AG20443 (cell line): ENCODE results near the gene PEX14.

Experiments
- DNase-seq: peaks from one replicate; pipeline ENCODE4 v3.0.0; 2012; ENCODE audit warnings: low spot score, mixed read lengths

Gene PEX14

GRCh38 chr1:10665930-10666850 lies 191.4 kb downstream of the PEX14 start:
- no peak for DNase-seq

GRCh38 chr1:10667861-10668761 lies 193.4 kb downstream of the PEX14 start:
- no peak for DNase-seq

- DNase-seq = no peak
Measured at GRCh38 chr1:10669570-10669969, 194.8 kb downstream of the PEX14 start.

GRCh38 chr1:10670190-10670589 lies 195.4 kb downstream of the PEX14 start:
- DNase-seq = no peak

- DNase-seq = no peak
Measured at GRCh38 chr1:10671090-10671489, 196.3 kb downstream of the PEX14 start.

- no peak for DNase-seq
Measured at GRCh38 chr1:10671622-10672342, 197.0 kb downstream of the PEX14 start.

- no peak for DNase-seq
Measured at GRCh38 chr1:10672343-10673050, 197.7 kb downstream of the PEX14 start.

- DNase-seq = no peak
Measured at GRCh38 chr1:10673109-10673711, 198.5 kb downstream of the PEX14 start.

GRCh38 chr1:10674222-10674621 lies 199.5 kb downstream of the PEX14 start:
- no peak for DNase-seq

GRCh38 chr1:10674700-10675609 lies 200.2 kb downstream of the PEX14 start:
- no peak for DNase-seq

GRCh38 chr1:10675813-10676212 lies 201.1 kb downstream of the PEX14 start:
- DNase-seq = no peak

GRCh38 chr1:10676963-10677362 lies 202.2 kb downstream of the PEX14 start:
- DNase-seq = no peak

- DNase-seq = no peak
Measured at GRCh38 chr1:10677491-10678391, 203.0 kb downstream of the PEX14 start.

- DNase-seq = no peak
Measured at GRCh38 chr1:10678402-10678801, 203.7 kb downstream of the PEX14 start.

- DNase-seq = no peak
Measured at GRCh38 chr1:10678852-10679251, 204.1 kb downstream of the PEX14 start.

- DNase-seq = no peak
Measured at GRCh38 chr1:10679496-10680220, 204.9 kb downstream of the PEX14 start.
